ENCODE data around the gene ARL3. TPM values are rescaled to one million over a fixed set of nuclear protein-coding genes. Genes with fewer than 3 reads are reported as not detected.
"Not testable (repeated sequence)": the region's sequence is repeated elsewhere in the genome, so short reads cannot be mapped to it uniquely, and the experiment has no call there.

The ARL3 gene
- total RNA-seq, 2 experiments from 2014 or later, result 0.99 to 1.3 TPM

- Mint-ChIP-seq H3K36me3 (ENCODE audit: low read depth) (peaks cover 10% of the 10 kb centered on the region), H3K27me3 (no peaks in the 10 kb centered on the region), H3K4me3 (peak overlapping the region; percentile 94), H3K9me3 (no peaks in the 10 kb centered on the region), H3K27ac (peak overlapping the region; percentile 86), H3K4me1 (ENCODE audit: low read depth) (peaks cover 45% of the 10 kb centered on the region)
- POLR2A ChIA-PET, result interaction anchor here (0.7 to 3.2 kb wide), 15 partner anchors 9 to 349 kb away, joined by 3 to 32 read pairs (median 5); partner anchors contain the start of genes ARL3, CNNM2, NFKB2 and SFXN2
- Histone ChIP-seq H3K4me1 (ENCODE audit: insufficient read depth, low read length) (peaks cover 27% of the 10 kb centered on the region), H3K4me3 (ENCODE audit: low read length) (peak overlapping the region; percentile 28), H3K9me3 (ENCODE audit: control insufficient read depth in 1 of 2, insufficient read depth in 1 of 2, low read length in 2 of 2) (no peaks in the 10 kb centered on the region), H3K36me3 (ENCODE audit: insufficient read depth, low read length) (no peaks in the 10 kb centered on the region), H3K27ac (ENCODE audit: low read depth in 1 of 2, low read length in 2 of 2) (no peak overlapping the region), H3K27me3 (ENCODE audit: control insufficient read depth in 1 of 2, insufficient read depth in 2 of 2, low read length in 2 of 2) (no peaks in the 10 kb centered on the region)
- DNase-seq, result peak in 2 of 14 experiments; percentile 6 to 7
- no peak for ATAC-seq (ENCODE audit: poor library complexity)
- no peak for TF ChIP-seq CTCF (IDR thresholded peaks at IDR 0.05)
- CTCF ChIA-PET, result interaction anchor here (0.6 to 4.9 kb wide), 4 partner anchors 11 to 501 kb away, joined by 3 to 30 read pairs (median 4); partner anchors contain the start of genes ARL3 and SFXN2
- intact Hi-C loops (cut with DNase I, micrococcal nuclease), result loop anchor here (1.0 to 10.0 kb wide), 13 partner anchors 29 to 1698 kb away; partner anchors contain the start of genes ARL3 (in 2 of the 2), CNNM2 (in 2 of the 2), SFXN2 (in 2 of the 2) and HPS6 (in 1 of the 2)
Observed at GRCh38 chr10:102743078-102743587, 28.9 kb upstream of the ARL3 start.

GRCh38 chr10:102742313-102742712, 28.1 kb upstream of the ARL3 start:
- CTCF ChIA-PET, result interaction anchor here (1.0 to 4.9 kb wide), 3 partner anchors 11 to 502 kb away, joined by 3 to 30 read pairs (median 3); partner anchors contain the start of genes ARL3 and SFXN2
- not testable (repeated sequence) for H3K27me3 Mint-ChIP-seq; ATAC-seq (ENCODE audit: poor library complexity); H3K36me3 ChIP-seq (ENCODE audit: insufficient read depth, low read length); H3K9me3 ChIP-seq (ENCODE audit: control insufficient read depth in 1 of 2, insufficient read depth in 1 of 2, low read length in 2 of 2); H3K27ac Mint-ChIP-seq; DNase-seq; H3K27ac ChIP-seq (ENCODE audit: low read depth in 1 of 2, low read length in 2 of 2); H3K4me3 Mint-ChIP-seq; H3K36me3 Mint-ChIP-seq (ENCODE audit: low read depth); H3K4me3 ChIP-seq (ENCODE audit: low read length); H3K27me3 ChIP-seq (ENCODE audit: control insufficient read depth in 1 of 2, insufficient read depth in 2 of 2, low read length in 2 of 2); H3K9me3 Mint-ChIP-seq
- POLR2A ChIA-PET, result interaction anchor here (1.2 to 3.2 kb wide), 5 partner anchors 10 to 97 kb away, joined by 3 to 32 read pairs (median 16); partner anchors contain the start of genes ARL3, SFXN2 and TRIM8
- peaks cover 44% of the 10 kb centered on the region for H3K4me1 Mint-ChIP-seq (ENCODE audit: low read depth)
- intact Hi-C loops (cut with DNase I, micrococcal nuclease), result loop anchor here (2.0 to 10.0 kb wide), 12 partner anchors 35 to 1698 kb away; partner anchors contain the start of genes CNNM2 (in 2 of the 2), HPS6 (in 1 of the 2), NFKB2 (in 1 of the 2) and NOLC1 (in 1 of the 2)
- H3K4me1 ChIP-seq (ENCODE audit: insufficient read depth, low read length), result peaks cover 26% of the 10 kb centered on the region

- H3K36me3 ChIP-seq (ENCODE audit: insufficient read depth, low read length), result no peaks in the 10 kb centered on the region
- no peaks in the 10 kb centered on the region for H3K27me3 ChIP-seq (ENCODE audit: control insufficient read depth in 1 of 2, insufficient read depth in 2 of 2, low read length in 2 of 2)
- Mint-ChIP-seq H3K4me1 (ENCODE audit: low read depth) (peaks cover 40% of the 10 kb centered on the region), H3K27ac (no peak overlapping the region), H3K9me3 (no peaks in the 10 kb centered on the region), H3K4me3 (no peak overlapping the region), H3K27me3 (no peaks in the 10 kb centered on the region), H3K36me3 (ENCODE audit: low read depth) (peaks cover 9% of the 10 kb centered on the region)
- no peak for ATAC-seq (ENCODE audit: poor library complexity)
- H3K9me3 ChIP-seq (ENCODE audit: control insufficient read depth in 1 of 2, insufficient read depth in 1 of 2, low read length in 2 of 2), result no peaks in the 10 kb centered on the region
- H3K27ac ChIP-seq (ENCODE audit: low read depth in 1 of 2, low read length in 2 of 2), result no peak overlapping the region
- intact Hi-C loops (cut with DNase I, micrococcal nuclease), result loop anchor here (2.0 to 10.0 kb wide), 12 partner anchors 36 to 1697 kb away; partner anchors contain the start of genes CNNM2 (in 2 of the 2), HPS6 (in 1 of the 2), NFKB2 (in 1 of the 2) and NOLC1 (in 1 of the 2)
- ChIA-PET CTCF (interaction anchor here (1.0 to 4.9 kb wide), 3 partner anchors 11 to 503 kb away, joined by 3 to 30 read pairs (median 3); partner anchors contain the start of genes ARL3 and SFXN2), POLR2A (interaction anchor here (1.2 to 3.2 kb wide), 3 partner anchors 10 to 28 kb away, joined by 3 to 28 read pairs (median 7); partner anchors contain the start of genes ARL3 and SFXN2)
- DNase-seq, result no peak
- H3K4me3 ChIP-seq (ENCODE audit: low read length), result no peak overlapping the region
- H3K4me1 ChIP-seq (ENCODE audit: insufficient read depth, low read length), result peaks cover 26% of the 10 kb centered on the region
- no peak for TF ChIP-seq CTCF (IDR thresholded peaks at IDR 0.05)
Observed at GRCh38 chr10:102741726-102742237, 27.6 kb upstream of the ARL3 start.

Data from CD4-positive, alpha-beta T cell (primary cell).